Skin of body (tissue), 2 donors: Measurements from ENCODE around the gene DMRTB1. TPM values are rescaled to one million over a fixed set of nuclear protein-coding genes. Genes with fewer than 3 reads are reported as not detected.

Experiments used
- DNase-seq: peaks from one replicate; lab custom pipeline; 2025; lab: John Stamatoyannopoulos, UW
- total RNA-seq: library from RNA; depleted of rRNA; stranded (reverse); fragments of >200 nt; gene quantifications from one replicate; pipeline ENCODE4 v1.2.3, GENCODE V29; 2014

The DMRTB1 gene
- total RNA-seq, 1 donor from 2014 or later = not detected

DNA sequence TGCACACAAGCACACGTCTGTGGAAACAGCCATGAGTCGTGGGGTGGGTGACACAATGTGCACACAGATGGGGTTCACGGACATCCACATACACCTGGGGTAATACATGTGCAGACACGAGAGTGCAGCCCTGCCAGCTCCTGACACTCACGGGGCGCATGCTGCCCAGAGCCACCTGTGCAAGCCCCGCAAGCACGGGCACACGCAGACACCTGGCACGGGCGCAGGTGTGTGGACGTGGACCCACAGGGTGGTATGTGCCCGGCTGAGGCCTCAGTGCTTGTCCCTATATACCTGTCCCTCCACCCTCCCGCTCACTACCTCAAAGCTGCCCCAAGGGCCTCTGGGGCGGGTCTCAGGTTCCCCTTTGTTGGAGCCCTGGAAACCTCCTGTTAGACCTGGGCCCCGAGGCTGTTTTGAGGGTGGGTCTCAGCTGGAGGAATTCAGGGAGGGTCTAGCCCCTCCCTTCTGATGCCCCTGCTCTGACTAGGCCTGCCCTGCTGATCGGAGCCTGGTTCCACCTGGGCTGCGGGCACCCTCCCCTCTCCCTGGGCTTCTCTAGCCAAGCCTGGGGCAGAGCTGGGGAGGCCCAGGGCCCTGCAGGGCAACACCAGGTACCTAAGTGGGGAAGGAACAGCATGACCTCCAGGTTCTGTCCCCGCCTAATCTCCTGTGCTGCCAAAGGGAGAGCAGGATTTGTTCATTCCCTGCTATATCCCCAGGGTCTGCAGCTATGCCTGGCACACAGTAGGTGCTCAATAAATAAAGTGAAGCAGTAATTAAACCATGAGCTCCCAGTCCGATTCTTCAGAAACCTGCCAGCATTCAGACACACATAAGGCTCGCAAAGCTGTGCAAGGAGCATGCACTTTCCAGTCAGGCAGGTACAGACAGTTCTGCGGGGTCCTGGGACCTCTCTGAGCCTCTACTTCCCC is 49.1 kb downstream of the DMRTB1 start:
- DNase-seq = no peak

DNA sequence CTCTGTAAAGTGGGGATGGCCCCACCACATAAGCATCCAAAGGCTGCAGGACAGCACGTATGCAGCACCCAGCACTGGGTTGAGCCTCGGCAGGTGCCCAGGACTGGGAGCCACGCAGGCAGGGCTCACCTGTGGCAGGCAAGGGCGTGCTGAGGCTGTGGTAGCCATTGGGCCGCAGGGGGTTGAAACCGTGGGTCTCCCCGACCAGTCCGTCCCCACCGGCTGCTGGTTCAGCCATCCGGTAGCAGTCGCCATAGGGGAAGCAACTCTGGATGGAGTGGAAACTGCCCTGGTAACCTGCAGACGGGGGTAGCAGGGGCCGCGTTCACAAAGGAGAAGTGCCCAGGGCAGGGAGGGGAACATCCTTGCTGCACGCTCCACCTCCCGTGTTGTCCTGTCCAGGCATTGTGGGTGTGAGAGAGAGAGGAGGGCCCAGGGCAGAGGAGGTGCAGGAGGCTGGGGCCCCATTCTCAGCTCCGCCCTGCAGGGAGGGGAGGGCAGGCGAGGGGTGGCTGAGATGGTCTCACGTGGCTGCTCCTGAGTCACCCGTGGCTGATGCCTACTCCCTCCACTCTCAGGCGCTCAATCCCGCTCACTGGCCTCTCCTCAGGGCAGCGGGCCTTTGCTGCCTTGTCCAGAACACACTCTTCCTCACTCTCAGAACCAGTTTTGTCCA is 49.9 kb downstream of the DMRTB1 start:
- DNase-seq = no peak

DNA sequence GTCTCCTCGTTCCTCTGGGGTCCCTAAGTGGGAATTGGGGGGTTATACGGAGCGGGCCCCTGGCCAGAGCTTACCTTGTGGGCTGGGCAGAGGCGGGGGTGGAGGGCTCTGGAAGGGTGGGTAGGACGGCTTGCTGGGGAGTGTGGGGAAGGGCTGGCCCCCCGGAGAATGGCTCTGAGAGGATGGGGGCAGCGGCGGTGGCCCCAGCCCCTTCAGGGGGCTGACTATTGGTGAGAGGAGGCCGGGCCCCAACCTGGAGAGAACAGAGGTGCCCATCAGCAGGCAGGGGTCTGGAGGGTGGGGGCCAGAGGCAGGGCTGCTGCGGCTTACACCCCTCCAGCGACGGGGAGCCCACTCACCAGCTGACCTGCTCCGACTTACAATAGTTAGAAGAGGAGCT is 50.6 kb downstream of the DMRTB1 start:
- no peak for DNase-seq

DNA sequence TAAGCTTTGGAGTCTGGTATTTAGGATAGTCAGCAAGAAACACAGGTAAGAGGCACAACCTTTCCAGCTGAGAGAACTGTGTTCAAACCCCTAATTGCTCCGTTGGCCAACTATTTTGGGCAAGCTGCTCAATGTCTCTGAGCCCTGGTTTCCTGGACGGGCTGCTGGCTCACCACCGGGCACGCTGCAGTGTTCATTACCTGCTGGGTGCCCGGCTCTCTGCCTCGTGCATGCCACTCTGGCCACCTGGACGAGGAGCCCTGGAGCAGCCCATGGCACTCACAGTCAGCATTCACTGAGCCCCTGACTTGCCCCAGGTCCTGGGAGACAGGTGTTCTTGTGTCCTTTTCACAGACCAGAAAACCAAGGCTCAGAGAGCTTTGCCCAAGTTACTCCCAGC is 51.0 kb downstream of the DMRTB1 start:
- DNase-seq = no peak

DNA sequence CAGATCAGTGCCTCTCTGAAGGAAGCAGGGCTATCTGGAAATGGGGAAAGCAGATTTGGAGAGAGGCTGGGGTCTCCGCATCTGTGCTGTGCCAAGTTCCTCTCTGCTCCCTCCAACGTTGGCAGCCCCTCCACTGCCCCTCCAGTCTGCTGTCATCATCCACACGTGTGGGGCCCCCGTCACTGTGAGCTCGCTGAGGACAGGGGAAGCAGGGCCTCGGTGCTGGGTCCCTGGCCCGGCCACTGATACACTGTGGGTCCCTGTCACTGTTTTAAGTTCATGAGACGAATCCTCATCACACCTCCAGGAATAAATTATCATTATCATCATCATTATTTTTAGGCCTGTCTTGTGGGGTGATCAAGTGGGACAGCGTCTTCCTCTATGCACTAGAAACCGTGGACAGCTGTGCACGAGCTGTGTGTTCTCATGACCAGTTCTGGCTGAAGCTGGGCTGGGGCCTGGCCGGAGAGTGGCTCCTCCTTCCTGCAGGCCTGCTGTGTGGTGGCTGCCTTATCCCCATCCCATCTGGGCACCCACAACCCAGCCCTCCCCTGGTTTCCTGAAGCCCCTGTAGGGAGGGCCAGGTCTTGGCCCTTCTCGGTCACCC is 52.2 kb downstream of the DMRTB1 start:
- no peak for DNase-seq

- DNase-seq = no peak
Observed at GRCh38 chr1:53511933-53512806, 53.0 kb downstream of the DMRTB1 start.

GRCh38 chr1:53512807-53513755 is 53.9 kb downstream of the DMRTB1 start:
- DNase-seq = no peak

DNA sequence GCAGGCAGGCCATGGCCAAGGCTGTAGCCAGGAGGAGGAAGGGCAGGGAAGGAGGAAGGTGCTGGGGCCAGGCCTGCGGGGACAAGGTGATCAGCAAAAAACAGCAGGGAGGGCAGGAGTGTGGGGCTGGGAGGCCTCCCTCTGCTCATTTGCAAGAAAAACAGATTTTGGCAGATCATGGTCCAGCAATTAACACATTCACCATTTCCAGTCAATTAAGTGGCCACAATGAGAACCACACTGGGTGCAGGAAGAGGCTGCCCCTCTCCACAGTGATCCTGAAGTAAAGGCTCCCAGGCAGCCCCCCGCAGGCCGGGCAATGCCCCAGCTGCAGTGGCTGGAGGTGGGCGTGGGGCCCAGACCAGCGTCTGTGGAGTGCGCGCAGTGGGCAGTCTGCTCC is 54.6 kb downstream of the DMRTB1 start:
- DNase-seq = no peak

DNA sequence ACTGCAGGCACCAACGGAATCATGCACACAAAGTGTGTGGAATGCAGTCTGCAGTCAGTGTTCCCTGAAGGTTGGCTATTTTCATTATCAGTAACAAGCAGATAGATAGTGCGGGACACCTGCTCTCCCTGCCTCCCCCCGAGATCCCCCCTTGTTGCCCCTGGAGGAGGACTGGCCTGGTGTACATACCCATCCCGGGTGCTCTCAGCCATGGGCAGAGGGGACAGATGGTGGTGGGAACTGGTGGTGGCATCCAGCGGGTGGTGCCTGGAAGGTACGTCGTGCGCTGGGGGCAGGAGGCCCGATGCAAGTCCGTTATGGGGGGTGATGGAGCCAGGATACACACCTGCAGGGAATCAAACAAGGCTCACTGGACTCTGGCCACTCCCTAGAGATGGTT is 55.2 kb downstream of the DMRTB1 start:
- DNase-seq = no peak

DNA sequence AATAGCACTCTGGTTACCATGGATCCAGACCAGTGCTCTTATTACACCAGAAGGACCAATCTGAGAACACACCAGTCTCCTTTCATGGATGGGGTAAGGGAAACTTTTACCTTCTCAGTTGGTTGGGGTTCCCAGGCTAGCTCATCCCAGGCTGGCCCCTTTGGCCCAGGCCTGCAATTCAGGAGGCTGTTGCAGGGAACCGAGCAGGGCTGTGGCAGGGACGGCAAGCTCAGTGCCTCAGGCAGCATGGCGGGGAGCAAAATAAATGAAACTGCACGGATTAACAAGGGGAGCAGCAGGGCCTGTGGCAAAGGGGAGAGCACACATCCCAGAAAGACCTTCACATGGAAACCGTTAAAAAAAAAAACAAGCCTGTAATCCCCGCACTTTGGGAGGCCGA is 57.0 kb downstream of the DMRTB1 start:
- no peak for DNase-seq

Other genes with a start within 250 kb of the DMRTB1 start
- gene CZIB, start 238.8 kb upstream of the DMRTB1 start, total RNA-seq = 38.5 TPM
- 33.6 TPM for gene MAGOH, start 220.9 kb upstream of the DMRTB1 start, total RNA-seq
- gene LRP8, start 131.3 kb upstream of the DMRTB1 start, total RNA-seq = 5.1 TPM